OCI-LY3 (cell line): ENCODE measurements around the gene TTLL10.

Experiments
- CTCF ChIP-seq: fragments of 200-600, 300-600 bp; sonication (generic); IDR thresholded peaks from 2 replicates; pipeline ENCODE4 v1.5.1; 2014; ENCODE audit warnings: antibody characterized with exemption, low read length, low read depth
- EZH2phosphoT487 ChIP-seq: fragments of 200-600 bp; shearing (Covaris generic); IDR thresholded peaks from 2 replicates; pipeline ENCODE4 v1.6.1; 2018; ENCODE audit warnings: antibody characterized with exemption, mixed run types, low read depth

- TF ChIP-seq CTCF (no peak), EZH2phosphoT487 (no peak)
Measured at GRCh38 chr1:1207571-1207892, 33.9 kb downstream of the TTLL10 start.
